Omental fat pad (tissue), 4 donors: ENCODE data around the gene SMIM33. TPM values are rescaled to one million over a fixed set of nuclear protein-coding genes. Genes with fewer than 3 reads are reported as not detected.

Experiments used
- ATAC-seq: fragments of 150-250 bp; one replicate; pipeline ENCODE4 v1.9.1; 2016; ENCODE audit warnings: mild to moderate bottlenecking, moderate library complexity; ENCODE audit not compliant: low FRiP score
- DNase-seq: peaks from one replicate; pipeline ENCODE4 v3.0.0-alpha.2; 2019; ENCODE audit warnings: low spot score
- CTCF ChIP-seq, 3 donors: fragments of 450-650 bp; IDR thresholded peaks; one replicate each; pipeline ENCODE4 v1.5.1; 2016 to 2017; ENCODE audit warnings: antibody characterized with exemption in 3 of 3, mild to moderate bottlenecking in 3 of 3, moderate library complexity in 2 of 3
- total RNA-seq, 4 donors: library from RNA; depleted of rRNA; stranded (reverse); fragments of >200 nt; gene quantifications; one replicate each; pipeline ENCODE4 v1.1.0, GENCODE V29; 2016

Gene SMIM33
- total RNA-seq, 4 donors from 2014 or later, result not detected

- no peak for ATAC-seq
- DNase-seq, result no peak
- no peak for TF ChIP-seq CTCF (IDR thresholded peaks at IDR 0.05)
These were observed 13.0 kb upstream of the SMIM33 start for GRCh38 chr5:139457653-139458306.

DNA sequence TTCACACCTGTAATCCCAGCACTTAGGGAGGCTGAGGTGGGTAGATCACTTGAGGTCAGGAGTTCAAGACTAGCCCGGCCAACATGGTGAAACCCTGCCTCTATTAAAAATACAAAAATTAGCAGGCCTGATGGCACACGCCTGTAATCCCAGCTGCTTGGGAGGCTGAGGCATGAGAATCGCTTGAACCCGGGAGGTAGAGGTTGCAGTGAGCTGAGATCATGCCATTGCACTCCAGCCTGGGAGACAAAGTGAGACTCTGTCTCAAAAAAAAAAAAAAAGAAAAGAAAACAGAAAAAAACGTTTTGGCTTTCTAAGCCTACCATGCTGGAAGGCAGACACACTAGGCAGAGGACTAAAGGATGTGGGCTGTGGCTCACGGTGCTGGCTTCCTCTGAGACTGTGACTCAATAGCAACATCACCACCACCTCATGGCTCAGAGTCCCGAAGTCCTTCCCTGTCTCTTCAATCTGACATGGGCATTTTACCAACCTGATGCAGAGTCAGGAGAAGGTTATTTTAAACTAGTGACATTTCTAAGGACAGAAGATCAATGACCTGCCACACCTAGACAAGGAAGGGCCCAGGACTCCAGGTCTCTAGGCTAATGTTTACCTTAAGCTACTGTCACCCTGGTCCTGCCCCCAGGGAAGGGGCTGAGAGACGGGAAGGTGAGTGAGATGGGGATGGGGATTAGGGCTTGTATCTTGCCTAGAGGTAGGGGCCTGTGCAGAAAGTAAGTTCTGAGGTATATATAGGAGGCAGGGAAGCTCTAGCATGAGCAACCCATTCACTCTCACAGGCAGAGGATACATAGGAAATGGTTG is 12.0 kb upstream of the SMIM33 start:
- ATAC-seq (peak; percentile 42), DNase-seq (no peak)
- no peak for TF ChIP-seq CTCF (IDR thresholded peaks at IDR 0.05)

DNA sequence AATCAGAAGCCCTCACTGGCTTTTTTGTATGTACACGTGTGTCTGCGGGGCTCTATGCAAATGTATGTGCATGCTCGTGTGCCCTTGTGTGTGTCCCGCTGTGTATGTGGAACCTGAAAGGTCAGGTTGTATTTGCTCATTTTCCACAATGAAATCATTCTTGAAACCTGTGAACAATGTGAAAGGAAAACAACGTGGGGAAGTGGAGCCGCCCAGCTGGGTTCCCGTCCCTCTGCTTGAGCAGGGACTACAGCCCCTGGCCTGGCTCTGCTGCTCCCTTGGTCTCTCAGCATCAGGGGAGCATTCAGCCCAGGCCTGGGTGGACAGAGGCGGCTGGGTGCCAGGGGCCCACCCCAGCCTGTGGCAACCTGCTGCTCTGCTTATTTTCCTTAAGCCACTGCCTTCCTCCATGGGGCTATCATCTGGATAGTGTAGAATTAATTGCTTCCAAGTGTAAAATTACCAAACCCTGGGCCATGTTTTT is 11.3 kb upstream of the SMIM33 start:
- no peak for ATAC-seq
- no peak for TF ChIP-seq CTCF (IDR thresholded peaks at IDR 0.05)
- no peak for DNase-seq

DNA sequence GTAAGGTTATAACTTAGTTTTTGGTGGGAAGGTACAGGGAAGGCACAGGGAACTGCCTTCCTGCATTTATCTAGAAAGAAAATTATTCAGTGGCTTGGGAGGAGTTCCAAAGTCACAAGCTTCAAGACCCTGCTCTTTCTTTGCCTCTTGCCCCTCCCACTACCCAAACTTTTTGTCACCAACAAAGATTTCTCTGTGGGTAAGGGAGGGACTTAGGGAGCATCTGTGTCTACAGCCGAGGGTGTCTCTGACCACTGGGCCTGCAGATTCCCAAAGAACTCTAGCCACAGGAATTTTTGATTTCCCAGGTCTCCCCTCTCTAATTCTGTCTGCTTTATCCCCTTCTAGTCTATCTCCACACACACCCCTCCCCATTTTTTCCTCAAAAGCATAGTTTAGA is 10.3 kb upstream of the SMIM33 start:
- ATAC-seq (no peak), DNase-seq (no peak)
- TF ChIP-seq CTCF (IDR thresholded peaks at IDR 0.05), result no peak

DNA sequence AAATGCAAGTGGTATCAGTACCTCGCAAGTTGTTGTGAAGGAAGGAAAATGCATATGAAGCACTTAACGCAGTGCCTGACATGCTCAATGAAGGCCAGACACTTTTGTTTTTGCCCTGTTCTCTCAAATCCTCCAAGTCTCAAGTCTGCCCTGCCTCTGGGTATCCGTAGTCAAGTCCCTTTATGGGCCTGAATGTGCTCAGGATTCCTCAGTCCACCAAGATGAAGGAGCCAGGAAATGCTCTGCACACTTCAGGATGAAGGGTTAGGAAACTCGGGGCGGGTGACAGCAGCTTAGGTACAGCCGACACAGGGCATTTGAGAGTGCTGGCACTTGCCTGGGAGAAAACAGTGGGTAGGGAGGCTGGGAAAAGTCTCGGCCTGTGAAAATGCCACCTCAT is 9.6 kb upstream of the SMIM33 start:
- no peak for DNase-seq
- ATAC-seq, result no peak
- TF ChIP-seq CTCF (IDR thresholded peaks at IDR 0.05), result no peak

DNA sequence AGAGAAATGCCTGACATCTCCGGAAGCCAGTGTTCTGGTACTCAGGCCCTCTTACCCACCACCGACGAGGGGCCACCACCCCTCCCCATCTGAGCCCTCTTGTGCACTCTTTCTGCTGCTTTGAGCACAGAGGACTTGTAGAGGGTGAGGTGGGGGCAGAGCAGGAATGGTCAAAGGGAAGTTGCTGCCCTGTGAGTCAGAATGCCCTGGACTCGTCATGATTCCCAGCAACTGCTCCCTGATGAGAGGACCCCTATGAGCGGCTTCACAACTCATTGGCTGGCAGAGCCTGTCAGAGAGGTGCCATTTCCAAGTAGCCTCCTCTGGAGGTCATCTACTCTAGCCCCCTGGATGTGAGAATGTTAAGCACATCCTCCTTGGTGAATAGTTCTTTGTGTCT is 9.1 kb upstream of the SMIM33 start:
- peak; percentile 62 for ATAC-seq
- no peak for TF ChIP-seq CTCF (IDR thresholded peaks at IDR 0.05)
- DNase-seq, result no peak
